ENCODE measurements around the gene ALDH5A1. TPM values are rescaled to one million over a fixed set of nuclear protein-coding genes. Genes with fewer than 3 reads are reported as not detected.

The ALDH5A1 gene
- total RNA-seq, 2 donors from 2014 or later = 10.5 to 14.6 TPM

- DNase-seq (ENCODE audit: low spot score in 2 of 2) (no peak), ATAC-seq (no peak)
- H3K9me3 Mint-ChIP-seq = no peaks in the 10 kb centered on the region
- H3K27ac Mint-ChIP-seq = no peak overlapping the region
- H3K36me3 Mint-ChIP-seq = no peaks in the 10 kb centered on the region
These were observed 76.6 kb downstream of the ALDH5A1 start for GRCh38 chr6:24571361-24571760.

GRCh38 chr6:24574809-24575208 lies 80.0 kb downstream of the ALDH5A1 start:
- Mint-ChIP-seq H3K36me3 (no peaks in the 10 kb centered on the region), H3K9me3 (no peaks in the 10 kb centered on the region), H3K27ac (no peak overlapping the region)
- DNase-seq (ENCODE audit: low spot score in 2 of 2) (no peak), ATAC-seq (no peak)

- Mint-ChIP-seq H3K27ac (no peak overlapping the region), H3K36me3 (no peaks in the 10 kb centered on the region), H3K9me3 (no peaks in the 10 kb centered on the region)
- ATAC-seq (no peak), DNase-seq (ENCODE audit: low spot score in 2 of 2) (no peak)
These were observed 81.7 kb downstream of the ALDH5A1 start for GRCh38 chr6:24576447-24576846.

GRCh38 chr6:24581084-24581669 lies 86.4 kb downstream of the ALDH5A1 start:
- DNase-seq (ENCODE audit: low spot score in 2 of 2) (peak; percentile 61 to 76), ATAC-seq (peak; percentile 88 to 90)
- Mint-ChIP-seq H3K9me3 (no peaks in the 10 kb centered on the region), H3K36me3 (no peaks in the 10 kb centered on the region), H3K27ac (no peak overlapping the region)

- DNase-seq (ENCODE audit: low spot score in 2 of 2) (peak; percentile 62 to 78), ATAC-seq (peak; percentile 68 to 79)
- Mint-ChIP-seq H3K27ac (no peak overlapping the region), H3K36me3 (no peaks in the 10 kb centered on the region), H3K9me3 (no peaks in the 10 kb centered on the region)
These were observed 89.0 kb downstream of the ALDH5A1 start for GRCh38 chr6:24583463-24584381.

GRCh38 chr6:24584382-24584720 lies 89.6 kb downstream of the ALDH5A1 start:
- Mint-ChIP-seq H3K27ac (no peak overlapping the region), H3K9me3 (no peaks in the 10 kb centered on the region), H3K36me3 (no peaks in the 10 kb centered on the region)
- no peak for DNase-seq (ENCODE audit: low spot score in 2 of 2)
- no peak for ATAC-seq

Other genes starting within 250 kb of the ALDH5A1 start
- gene DCDC2, start 136.9 kb upstream of the ALDH5A1 start, total RNA-seq = under 1 TPM; 0.08 to 0.18 TPM
- 10 to 100 TPM; 15.1 to 28.5 TPM for gene MRS2, start 92.0 kb upstream of the ALDH5A1 start, total RNA-seq
- gene GPLD1, start 5.4 kb upstream of the ALDH5A1 start, total RNA-seq = under 1 TPM; 0.16 to 0.99 TPM
- under 1 TPM in 1 of 2 donors, not detected in 1; 0.74 TPM for gene KIAA0319, start 151.2 kb downstream of the ALDH5A1 start, total RNA-seq
- gene TDP2, start 171.9 kb downstream of the ALDH5A1 start, total RNA-seq = 10 to 100 TPM; 46.0 to 60.2 TPM
- gene ACOT13, start 172.1 kb downstream of the ALDH5A1 start, total RNA-seq = 10 to 100 TPM; 25.0 to 30.3 TPM
- gene C6orf62, start 224.2 kb downstream of the ALDH5A1 start, total RNA-seq = 100 to 1,000 TPM; 120 to 141 TPM

All from activated naive CD4-positive, alpha-beta T cell treated with anti-CD3 and anti-CD28 coated beads, Interleukin-2, amount 50 U/mL, for 72 hours (primary cell).